D341Med (cell line): Measurements from ENCODE around the gene DVL3.

ENCODE experiments used
- DNase-seq: peaks from one replicate; pipeline ENCODE4 v3.0.0; 2012; ENCODE audit warnings: low spot score

The DVL3 gene

GRCh38 chr3:184211297-184211696 is 56.1 kb downstream of the DVL3 start:
- no peak for DNase-seq

GRCh38 chr3:184211718-184212117 is 56.5 kb downstream of the DVL3 start:
- DNase-seq = no peak

- DNase-seq = peak; percentile 65
Observed at GRCh38 chr3:184218814-184219213, 63.6 kb downstream of the DVL3 start.

GRCh38 chr3:184222521-184222920 is 67.3 kb downstream of the DVL3 start:
- no peak for DNase-seq
